Stimulated activated CD8-positive, alpha-beta memory T cell treated with anti-CD3 and anti-CD28 coated beads, Interleukin-15, amount 100 ng/mL, for 48 hours (primary cell): ENCODE results near the gene DCST2.

Experiments
- DNase-seq, 2 donors: peaks; one replicate each; pipeline ENCODE4 v3.0.0-alpha.2; 2020; ENCODE audit warnings: low read depth in 2 of 2

Gene DCST2

GRCh38 chr1:155010211-155010918, 23.2 kb downstream of the DCST2 start:
- no peak for DNase-seq

GRCh38 chr1:155009742-155010141, 23.8 kb downstream of the DCST2 start:
- no peak for DNase-seq

GRCh38 chr1:155009221-155009711, 24.3 kb downstream of the DCST2 start:
- DNase-seq, result no peak

GRCh38 chr1:155008015-155008941, 25.3 kb downstream of the DCST2 start:
- DNase-seq, result no peak

- no peak for DNase-seq
These were observed 26.2 kb downstream of the DCST2 start for GRCh38 chr1:155007251-155007828.

GRCh38 chr1:155006601-155007101, 26.9 kb downstream of the DCST2 start:
- peak in 1 of 2 donors; percentile 28 for DNase-seq

- no peak for DNase-seq
These were observed 28.2 kb downstream of the DCST2 start for GRCh38 chr1:155005076-155006011.

GRCh38 chr1:155004352-155005075, 29.1 kb downstream of the DCST2 start:
- DNase-seq, result no peak

GRCh38 chr1:155003766-155004351, 29.7 kb downstream of the DCST2 start:
- no peak for DNase-seq

- no peak for DNase-seq
These were observed 30.3 kb downstream of the DCST2 start for GRCh38 chr1:155003227-155003765.

- no peak for DNase-seq
These were observed 30.9 kb downstream of the DCST2 start, which contains the start of gene ZBTB7B for GRCh38 chr1:155002464-155003226. Gene ZBTB7B (plus strand): TSS chr1:155002802. CDS start chr1:155014661, 11,859 bp downstream.

- DNase-seq, result peak; percentile 98
These were observed 31.7 kb downstream of the DCST2 start for GRCh38 chr1:155001675-155002463.

GRCh38 chr1:155001425-155001674, 32.2 kb downstream of the DCST2 start:
- DNase-seq, result no peak

- DNase-seq, result peak; percentile 83 to 86
These were observed 32.7 kb downstream of the DCST2 start for GRCh38 chr1:155000726-155001424.

- DNase-seq, result no peak
These were observed 33.2 kb downstream of the DCST2 start for GRCh38 chr1:155000411-155000725.

- peak; percentile 65 to 72 for DNase-seq
These were observed 33.8 kb downstream of the DCST2 start for GRCh38 chr1:154999571-155000410.
